H9 (cell line): ENCODE measurements around the gene THSD7A. TPM values are rescaled to one million over a fixed set of nuclear protein-coding genes. Genes with fewer than 3 reads are reported as not detected.

ENCODE experiments used
- DNase-seq: peaks from one replicate; pipeline ENCODE4 v3.0.0-alpha.2; 2017
- H2AFZ ChIP-seq: one replicate; pipeline ENCODE4 v1.6.1; 2013; ENCODE audit warnings: mild to moderate bottlenecking, low read length, control low read depth, moderate library complexity
- H2AK5ac ChIP-seq: 2 replicates; pipeline ENCODE4 v1.6.1; 2013; ENCODE audit warnings: low read length, control low read depth, mixed read lengths; ENCODE audit not compliant: insufficient read length
- H2BK120ac ChIP-seq: one replicate; pipeline ENCODE4 v1.6.1; 2013; ENCODE audit warnings: low read depth, mild to moderate bottlenecking, low read length, control low read depth, inconsistent platforms; ENCODE audit not compliant: poor library complexity, severe bottlenecking
- H2BK12ac ChIP-seq: 2 replicates; pipeline ENCODE4 v1.6.1; 2013; ENCODE audit warnings: low read length, control low read depth, mixed read lengths, low read depth; ENCODE audit not compliant: insufficient read length
- H2BK15ac ChIP-seq: 2 replicates; pipeline ENCODE4 v1.6.1; 2013; ENCODE audit warnings: low read depth, low read length, control low read depth
- H2BK20ac ChIP-seq: one replicate; pipeline ENCODE4 v1.6.1; 2013; ENCODE audit warnings: low read depth, mild to moderate bottlenecking, low read length, control low read depth, inconsistent platforms; ENCODE audit not compliant: poor library complexity, severe bottlenecking
- H2BK5ac ChIP-seq: 2 replicates; pipeline ENCODE4 v1.6.1; 2013; ENCODE audit warnings: low read length, control low read depth, mixed read lengths; ENCODE audit not compliant: insufficient read length
- H3K14ac ChIP-seq: 2 replicates; pipeline ENCODE4 v1.6.1; 2013; ENCODE audit warnings: low read length, control low read depth; ENCODE audit not compliant: insufficient read depth
- H3K18ac ChIP-seq: 2 replicates; pipeline ENCODE4 v1.6.1; 2013; ENCODE audit warnings: low read depth, mild to moderate bottlenecking, mixed read lengths, low read length, control low read depth; ENCODE audit not compliant: insufficient read length
- H3K23ac ChIP-seq: 2 replicates; pipeline ENCODE4 v1.6.1; 2013; ENCODE audit warnings: low read length, control low read depth, mixed read lengths, low read depth; ENCODE audit not compliant: insufficient read length
- H3K23me2 ChIP-seq: 2 replicates; pipeline ENCODE4 v1.6.1; 2013; ENCODE audit warnings: low read depth, mild to moderate bottlenecking, mixed read lengths, low read length, control low read depth; ENCODE audit not compliant: insufficient read length, poor library complexity, severe bottlenecking
- H3K27ac ChIP-seq: 2 replicates; pipeline ENCODE4 v1.5.1; 2013; ENCODE audit warnings: low read length, control low read depth, mixed read lengths, low read depth; ENCODE audit not compliant: insufficient read length
- H3K27me3 ChIP-seq: 2 replicates; pipeline ENCODE4 v1.6.1; 2013; ENCODE audit warnings: low read length, control low read depth, inconsistent platforms; ENCODE audit not compliant: insufficient read depth
- H3K4ac ChIP-seq: 2 replicates; pipeline ENCODE4 v1.6.1; 2013; ENCODE audit warnings: low read depth, mild to moderate bottlenecking, control low read depth, inconsistent platforms, low read length, moderate library complexity
- H3K4me1 ChIP-seq: 2 replicates; pipeline ENCODE4 v1.6.1; 2013; ENCODE audit warnings: low read length, control low read depth, inconsistent platforms; ENCODE audit not compliant: insufficient read depth
- H3K4me2 ChIP-seq: 2 replicates; pipeline ENCODE4 v1.6.1; 2013; ENCODE audit warnings: low read length, control low read depth, mixed read lengths; ENCODE audit not compliant: insufficient read length, insufficient read depth
- H3K56ac ChIP-seq: 2 replicates; pipeline ENCODE4 v1.6.1; 2013; ENCODE audit warnings: low read depth, mild to moderate bottlenecking, mixed read lengths, low read length, control low read depth; ENCODE audit not compliant: insufficient read length
- H3K79me1 ChIP-seq: 2 replicates; pipeline ENCODE4 v1.6.1; 2013; ENCODE audit warnings: low read depth, mild to moderate bottlenecking, moderate library complexity, low read length, control low read depth, inconsistent platforms; ENCODE audit not compliant: insufficient read depth, poor library complexity, severe bottlenecking
- H3K79me2 ChIP-seq: 2 replicates; pipeline ENCODE4 v1.6.1; 2013; ENCODE audit warnings: low read length, control low read depth, inconsistent platforms; ENCODE audit not compliant: insufficient read depth
- H3K9ac ChIP-seq: 2 replicates; pipeline ENCODE4 v1.6.1; 2013; ENCODE audit warnings: low read length, control low read depth, mixed read lengths; ENCODE audit not compliant: insufficient read length; ENCODE audit errors: extremely low read depth
- H3K9me3 ChIP-seq: one replicate; pipeline ENCODE4 v1.6.1; 2013; ENCODE audit warnings: low read depth, low read length, inconsistent platforms; ENCODE audit not compliant: control insufficient read depth
- H3T11ph ChIP-seq: one replicate; pipeline ENCODE4 v1.6.1; 2013; ENCODE audit warnings: mild to moderate bottlenecking, low read length, control low read depth, inconsistent platforms
- H4K20me1 ChIP-seq: one replicate; pipeline ENCODE4 v1.6.1; 2013; ENCODE audit not compliant: control insufficient read depth, insufficient read length, insufficient read depth
- H4K5ac ChIP-seq: 2 replicates; pipeline ENCODE4 v1.6.1; 2013; ENCODE audit warnings: low read depth, mild to moderate bottlenecking, mixed read lengths, low read length, control low read depth; ENCODE audit not compliant: insufficient read length
- H4K8ac ChIP-seq: replicated peaks from 2 replicates; pipeline ENCODE4 v1.6.1; 2013; ENCODE audit warnings: low read length, control low read depth, mixed read lengths, low read depth; ENCODE audit not compliant: insufficient read length
- H4K91ac ChIP-seq: 2 replicates; pipeline ENCODE4 v1.6.1; 2013; ENCODE audit warnings: low read depth, mild to moderate bottlenecking, moderate library complexity, mixed read lengths, low read length, control low read depth; ENCODE audit not compliant: insufficient read length
- H3K27ac Mint-ChIP-seq, 3 experiments: 2 replicates in 2 of 3; 3 replicates in 1 of 3; pipeline ENCODE4 v1.8.0; 2020 to 2021; ENCODE audit warnings: mixed read lengths in 3 of 3, mild to moderate bottlenecking in 1 of 3, moderate library complexity in 1 of 3
- H3K27me3 Mint-ChIP-seq: 2 replicates; pipeline ENCODE4 v1.8.0; 2021; ENCODE audit warnings: low read depth, mild to moderate bottlenecking, moderate library complexity, mixed read lengths
- H3K36me3 Mint-ChIP-seq, 3 experiments: 2 replicates in 2 of 3; 3 replicates in 1 of 3; pipeline ENCODE4 v1.8.0; 2020 to 2021; ENCODE audit warnings: low read depth in 3 of 3, mixed read lengths in 3 of 3; ENCODE audit not compliant: insufficient read depth in 1 of 3
- H3K4me1 Mint-ChIP-seq, 2 experiments: 2 replicates each; pipeline ENCODE4 v1.8.0; 2020; ENCODE audit warnings: mixed read lengths in 2 of 2
- H3K4me3 Mint-ChIP-seq, 2 experiments: 2 replicates in 1 of 2; 3 replicates in 1 of 2; pipeline ENCODE4 v1.8.0; 2020 to 2021; ENCODE audit warnings: mild to moderate bottlenecking in 2 of 2, mixed read lengths in 2 of 2, moderate library complexity in 1 of 2
- H3K9me3 Mint-ChIP-seq, 2 experiments: 2 replicates in 1 of 2; 3 replicates in 1 of 2; pipeline ENCODE4 v1.8.0; 2020; ENCODE audit warnings: mild to moderate bottlenecking in 2 of 2, mixed read lengths in 2 of 2, moderate library complexity in 1 of 2
- WGBS: extraction: QIAGEN DNeasy Blood & Tissue Kit; methylation state at CpG from one replicate; pipeline ENCODE4 v1.1.7; 2013; ENCODE audit warnings: missing lambda C conversion rate, low lambda C conversion rate, mixed read lengths; ENCODE audit not compliant: insufficient read length; ENCODE audit errors: extremely low coverage; 5-methylcytosine and 5-hydroxymethylcytosine counted together
- total RNA-seq: library from RNA; stranded (reverse); gene quantifications from 2 replicates; pipeline ENCODE4 v1.2.1, GENCODE V29; 2021
- TF ChIP-seq, protein P1 (sequence below): fragments of 200-600 bp; sonication (generic); conservative IDR thresholded peaks from 3 replicates; pipeline ENCODE4 v1.8.0; 2021; ENCODE audit warnings: antibody characterized with exemption, mild to moderate bottlenecking

Gene THSD7A
- total RNA-seq, 1 experiment from 2014 or later, result 0.42 TPM

GRCh38 chr7:11486271-11486670 lies 345.7 kb downstream of the THSD7A start:
- TF ChIP-seq, protein P1, sequence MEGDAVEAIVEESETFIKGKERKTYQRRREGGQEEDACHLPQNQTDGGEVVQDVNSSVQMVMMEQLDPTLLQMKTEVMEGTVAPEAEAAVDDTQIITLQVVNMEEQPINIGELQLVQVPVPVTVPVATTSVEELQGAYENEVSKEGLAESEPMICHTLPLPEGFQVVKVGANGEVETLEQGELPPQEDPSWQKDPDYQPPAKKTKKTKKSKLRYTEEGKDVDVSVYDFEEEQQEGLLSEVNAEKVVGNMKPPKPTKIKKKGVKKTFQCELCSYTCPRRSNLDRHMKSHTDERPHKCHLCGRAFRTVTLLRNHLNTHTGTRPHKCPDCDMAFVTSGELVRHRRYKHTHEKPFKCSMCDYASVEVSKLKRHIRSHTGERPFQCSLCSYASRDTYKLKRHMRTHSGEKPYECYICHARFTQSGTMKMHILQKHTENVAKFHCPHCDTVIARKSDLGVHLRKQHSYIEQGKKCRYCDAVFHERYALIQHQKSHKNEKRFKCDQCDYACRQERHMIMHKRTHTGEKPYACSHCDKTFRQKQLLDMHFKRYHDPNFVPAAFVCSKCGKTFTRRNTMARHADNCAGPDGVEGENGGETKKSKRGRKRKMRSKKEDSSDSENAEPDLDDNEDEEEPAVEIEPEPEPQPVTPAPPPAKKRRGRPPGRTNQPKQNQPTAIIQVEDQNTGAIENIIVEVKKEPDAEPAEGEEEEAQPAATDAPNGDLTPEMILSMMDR, result no peak
- Mint-ChIP-seq H3K36me3 (peaks cover 0 to 12% (median 11%) of the 10 kb centered on the region in 3 experiments; a peak in 5 of 7 replicates), H3K9me3 (peaks cover 6 to 9% of the 10 kb centered on the region in 2 experiments; a peak in 4 of 5 replicates), H3K4me1 (peaks cover 27 to 29% of the 10 kb centered on the region in 2 experiments), H3K27ac (no peak overlapping the region), H3K4me3 (no peak overlapping the region), H3K27me3 (peaks cover 8% of the 10 kb centered on the region)
- Histone ChIP-seq H4K91ac (no peak overlapping the region), H4K8ac (no peak overlapping the region), H3K9ac (no peak overlapping the region), H3K4ac (no peak overlapping the region), H3T11ph (no peak overlapping the region), H3K18ac (no peak overlapping the region), H3K56ac (no peak overlapping the region), H3K79me2 (no peaks in the 10 kb centered on the region), H2AK5ac (no peak overlapping the region), H3K9me3 (no peaks in the 10 kb centered on the region), H3K27me3 (no peaks in the 10 kb centered on the region), H3K23ac (no peak overlapping the region), H3K14ac (no peak overlapping the region), H2AFZ (no peak overlapping the region), H4K5ac (no peak overlapping the region), H2BK12ac (no peak overlapping the region), H3K4me1 (peaks cover 6% of the 10 kb centered on the region), H2BK15ac (no peak overlapping the region), H3K79me1 (no peaks in the 10 kb centered on the region), H3K4me2 (no peak overlapping the region), H3K23me2 (no peaks in the 10 kb centered on the region), H2BK5ac (no peak overlapping the region), H3K27ac (no peak overlapping the region), H2BK120ac (no peak overlapping the region), H2BK20ac (no peak overlapping the region), H4K20me1 (no peaks in the 10 kb centered on the region)
- DNase-seq, result no peak
- WGBS, result no CpG with 5 or more reads among the region's 2 CpGs
